A673 (cell line): Measurements from ENCODE around the gene METTL2B. TPM values are rescaled to one million over a fixed set of nuclear protein-coding genes. Genes with fewer than 3 reads are reported as not detected.

Source experiments
- BruUV-seq: library from RNA; stranded (reverse); fragments of 400-500 nt; replicated peaks from 2 replicates; lab custom pipeline; 2021; lab: Mats Ljungman, UMichigan
- CTCF ChIA-PET: fragments of 300-600 bp; sonication (Branson Sonifier 250); formaldehyde crosslinking; loops from one replicate; lab custom pipeline; 2022; ENCODE audit warnings: antibody characterized with exemption; lab: Charles Lee
- POLR2A ChIA-PET: fragments of 300-600 bp; sonication (Branson Sonifier 250); formaldehyde crosslinking; loops from one replicate; lab custom pipeline; 2022; ENCODE audit warnings: antibody characterized with exemption; ENCODE audit not compliant: low non-redundant PET; lab: Charles Lee
- DNase-seq: peaks from one replicate; pipeline ENCODE4 v3.0.0-alpha.2; 2015; ENCODE audit warnings: low spot score
- H3K27ac ChIP-seq: fragments of 200-600 bp; sonication (generic); 2 replicates; pipeline ENCODE4 v1.5.1; 2016; ENCODE audit warnings: mixed run types, low read depth, mild to moderate bottlenecking, mixed read lengths, antibody characterized with exemption, low read length; ENCODE audit not compliant: poor library complexity, severe bottlenecking
- H3K27me3 ChIP-seq: fragments of 200-600 bp; sonication (generic); replicated peaks from 2 replicates; pipeline ENCODE4 v1.6.1; 2017; ENCODE audit warnings: mixed run types, low read depth, mild to moderate bottlenecking, mixed read lengths, antibody characterized with exemption, low read length; ENCODE audit not compliant: insufficient read depth, poor library complexity
- H3K36me3 ChIP-seq: fragments of 200-600 bp; sonication (generic); 2 replicates; pipeline ENCODE4 v1.6.1; 2016; ENCODE audit warnings: mixed run types, mild to moderate bottlenecking, mixed read lengths, antibody characterized with exemption, low read length; ENCODE audit not compliant: insufficient read depth, poor library complexity, severe bottlenecking
- H3K4me1 ChIP-seq: fragments of 200-600 bp; sonication (generic); 2 replicates; pipeline ENCODE4 v1.6.1; 2017; ENCODE audit warnings: mixed run types, mild to moderate bottlenecking, mixed read lengths, antibody characterized with exemption, low read length; ENCODE audit not compliant: insufficient read depth, poor library complexity, severe bottlenecking
- H3K4me3 ChIP-seq: fragments of 200-600 bp; sonication (generic); 2 replicates; pipeline ENCODE4 v1.5.1; 2016; ENCODE audit warnings: low read depth, mixed run types, mild to moderate bottlenecking, mixed read lengths, low read length; ENCODE audit not compliant: poor library complexity, severe bottlenecking
- H3K9me3 ChIP-seq: fragments of 200-600 bp; sonication (generic); 2 replicates; pipeline ENCODE4 v1.6.1; 2016; ENCODE audit warnings: mixed run types, low read depth, mild to moderate bottlenecking, mixed read lengths, antibody characterized with exemption, low read length; ENCODE audit not compliant: poor library complexity, severe bottlenecking
- CTCF ChIP-seq: fragments of 300-800, 200-600 bp; sonication (generic); conservative IDR thresholded peaks from 2 replicates; pipeline ENCODE4 v1.5.1; 2017; ENCODE audit warnings: low read depth, mild to moderate bottlenecking, antibody characterized with exemption, low read length, moderate library complexity, mixed read lengths
- EZH2 ChIP-seq: fragments of 200-600 bp; sonication (generic); IDR thresholded peaks from 2 replicates; pipeline ENCODE4 v1.6.1; 2017; ENCODE audit warnings: borderline replicate concordance, low read depth, mild to moderate bottlenecking, mixed read lengths, antibody characterized with exemption, low read length; ENCODE audit not compliant: poor library complexity, severe bottlenecking
- intact Hi-C: fragments of 100-400 bp; cut with micrococcal nuclease; formaldehyde crosslinking; loops from one replicate; pipeline ENCODE4 v1.10.0; 2022; ENCODE audit not compliant: unreplicated experiment
- total RNA-seq: library from RNA; stranded (reverse); gene quantifications from 2 replicates; pipeline ENCODE4 v1.2.3, GENCODE V29; 2021

Gene METTL2B
- total RNA-seq, 1 experiment from 2014 or later: 53.8 TPM

DNA sequence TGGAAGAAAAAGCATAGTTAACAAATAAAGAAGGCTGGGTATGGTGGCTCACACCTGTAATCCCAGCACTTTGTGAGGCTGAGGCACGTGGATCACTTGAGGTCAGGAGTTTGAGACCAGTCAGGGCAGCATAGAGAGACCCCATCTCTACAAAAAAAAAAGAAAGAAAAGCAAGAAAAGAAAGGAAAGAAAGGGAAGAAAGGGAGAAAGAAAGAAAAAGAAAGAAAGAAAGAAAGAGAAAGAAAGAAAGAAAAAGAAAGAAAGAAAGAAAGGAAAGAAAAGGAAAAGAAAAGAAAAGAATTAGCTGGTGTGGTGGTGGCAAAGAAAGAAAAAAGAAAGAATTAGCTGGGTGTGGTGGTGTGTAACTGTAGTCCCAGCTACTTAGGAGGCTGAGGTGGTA lies 24.0 kb upstream of the METTL2B start:
- no TSS peak for BruUV-seq
- Histone ChIP-seq H3K4me1 (peaks cover 12% of the 10 kb centered on the region), H3K36me3 (peaks cover 5% of the 10 kb centered on the region), H3K9me3 (no peaks in the 10 kb centered on the region), H3K27me3 (no peaks in the 10 kb centered on the region), H3K4me3 (no peak overlapping the region), H3K27ac (no peak overlapping the region)
- intact Hi-C loops: no loop called here
- CTCF ChIA-PET: no interaction called here
- POLR2A ChIA-PET: no interaction called here
- DNase-seq: no peak
- TF ChIP-seq CTCF (no peak), EZH2 (no peak)

GRCh38 chr7:128453836-128454804 lies 22.4 kb upstream of the METTL2B start:
- BruUV-seq: no TSS peak
- DNase-seq: no peak

More at GRCh38 chr7:128453836-128454804, 22.4 kb upstream of the METTL2B start:
- H3K4me3 ChIP-seq: no peak overlapping the region
- POLR2A ChIA-PET: no interaction called here
- no peak for TF ChIP-seq EZH2
- no peak for TF ChIP-seq CTCF
- CTCF ChIA-PET: interaction anchor here (0.6 kb wide), 1 partner anchor 38 kb away, joined by 3 read pairs; no protein-coding TSS in a partner anchor
- H3K27ac ChIP-seq: no peak overlapping the region
- no peaks in the 10 kb centered on the region for H3K9me3 ChIP-seq
- no peaks in the 10 kb centered on the region for H3K27me3 ChIP-seq
- H3K36me3 ChIP-seq: peaks cover 14% of the 10 kb centered on the region
- intact Hi-C loops: no loop called here
- peaks cover 24% of the 10 kb centered on the region for H3K4me1 ChIP-seq
